ENCODE results near the gene MYO5C. TPM values are rescaled to one million over a fixed set of nuclear protein-coding genes. Genes with fewer than 3 reads are reported as not detected.

Gene MYO5C
- total and polyA plus RNA-seq, 2 of the 8 experiments (the other 6 are each of a cell fraction or from before 2014, with no cell fraction given), result 8.2 to 26.7 TPM

DNA sequence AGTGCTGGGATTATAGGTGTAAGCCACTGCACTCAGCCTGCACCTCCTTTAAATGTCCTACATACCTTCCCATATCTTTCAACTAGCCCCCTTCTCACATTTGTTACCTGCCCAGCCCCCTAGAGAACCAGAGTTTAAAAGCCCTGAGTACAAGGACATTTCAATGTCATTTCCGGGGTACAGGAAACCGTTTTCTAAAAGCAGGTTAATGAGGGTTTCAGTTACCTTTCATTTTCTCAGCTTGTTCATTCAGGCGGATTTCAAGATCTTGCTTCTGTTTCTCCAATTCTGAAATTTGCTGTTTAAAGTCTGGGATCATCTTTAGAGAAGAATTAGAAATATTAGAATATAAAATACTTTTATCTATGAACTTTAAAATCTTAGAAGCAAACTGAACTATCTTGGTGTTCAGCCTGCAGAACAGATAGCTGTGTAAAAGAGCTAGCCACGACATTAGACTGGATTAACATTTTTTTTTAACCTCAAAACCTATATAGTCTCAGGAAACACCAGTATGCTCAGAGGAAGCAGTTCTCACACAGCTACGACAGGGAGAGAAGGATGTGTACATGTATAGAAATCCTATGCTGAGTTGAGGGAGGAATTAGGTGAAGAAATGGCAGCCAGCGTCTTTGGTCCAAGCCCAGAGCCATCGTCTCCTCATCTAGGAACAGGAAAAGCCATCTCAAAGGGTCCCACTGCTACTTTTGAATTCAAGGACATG lies 74.5 kb downstream of the MYO5C start:
- no peaks in the 10 kb centered on the region for H3K23me2 ChIP-seq (ENCODE audit: low read depth, low read length)
- WGBS, 2 experiments (ENCODE audit: extremely low coverage in 1 of 2, insufficient coverage in 1 of 2, insufficient read length in 1 of 2, insufficient replicate concordance in 2 of 2, low coverage in 1 of 2, low lambda C conversion rate in 2 of 2, missing lambda C conversion rate in 1 of 2), result 92% methylated on average over 7 of the region's 7 CpGs; no CpG with 5 or more reads in 1 of the 2 experiments
- H4K91ac ChIP-seq (replicated peaks; ENCODE audit: insufficient read length, low read length), result no peak overlapping the region
- no peaks in the 10 kb centered on the region for H3K9me3 ChIP-seq (ENCODE audit: insufficient read depth in 2 of 2, low read depth in 1 of 2, low read length in 1 of 2)
- H2BK120ac ChIP-seq (replicated peaks; ENCODE audit: low read depth, low read length), result no peak overlapping the region
- no peak overlapping the region for H3K4me2 ChIP-seq (ENCODE audit: insufficient read depth in 1 of 2, low read depth in 2 of 2, low read length in 2 of 2)
- no peaks in the 10 kb centered on the region for H3K79me1 ChIP-seq (ENCODE audit: low read depth, low read length)
- H4K8ac ChIP-seq (ENCODE audit: extremely low read depth, insufficient read depth, low read length), result no peak overlapping the region
- no peak overlapping the region for H3K9ac ChIP-seq (replicated peaks in 1 of 4; ENCODE audit: extremely low read depth in 1 of 4, low read depth in 3 of 4, low read length in 3 of 4)
- peaks cover 0 to 3% of the 10 kb centered on the region in 2 experiments for H4K20me1 ChIP-seq (replicated peaks in 1 of 2; ENCODE audit: control insufficient read depth in 1 of 2, insufficient read depth in 2 of 2, low read length in 2 of 2)
- no peak overlapping the region for H4K5ac ChIP-seq (ENCODE audit: insufficient read length, low read depth, low read length)
- POLR2A ChIA-PET (ENCODE audit: partially characterized antibody), result interaction anchor here (1.0 kb wide), 1 partner anchor 14 kb away, joined by 3 read pairs; no protein-coding TSS in a partner anchor
- H2AK5ac ChIP-seq (ENCODE audit: low read depth, low read length), result no peak overlapping the region
- H2BK12ac ChIP-seq (ENCODE audit: low read depth, low read length), result no peak overlapping the region
- H3K27me3 ChIP-seq (replicated peaks in 1 of 4; ENCODE audit: control insufficient read depth in 3 of 4, extremely low read depth in 1 of 4, insufficient read depth in 3 of 4, low read length in 3 of 4), result no peaks in the 10 kb centered on the region
- H3K4me3 ChIP-seq (ENCODE audit: extremely low read depth in 1 of 4, insufficient read depth in 2 of 4, low read depth in 3 of 4, low read length in 4 of 4), result no peak overlapping the region
- CTCF ChIA-PET (ENCODE audit: partially characterized antibody), result interaction anchor here (1.0 to 2.0 kb wide), 5 partner anchors 8 to 37 kb away, joined by 3 to 7 read pairs (median 4); no protein-coding TSS in a partner anchor
- no peak overlapping the region for H3K18ac ChIP-seq (ENCODE audit: extremely low read depth, low read length)
- H2BK20ac ChIP-seq (ENCODE audit: low read length), result no peak overlapping the region
- no peak overlapping the region for H3K14ac ChIP-seq (ENCODE audit: insufficient read length)
- peaks cover 16 to 66% (median 50%) of the 10 kb centered on the region in 4 experiments for H3K36me3 ChIP-seq (ENCODE audit: control insufficient read depth in 2 of 4, insufficient read depth in 4 of 4, low read length in 3 of 4)
- H3K23ac ChIP-seq (ENCODE audit: insufficient read length), result no peak overlapping the region
- no peak overlapping the region for H2AFZ ChIP-seq (ENCODE audit: low read length)
- no peak overlapping the region for H2BK15ac ChIP-seq (ENCODE audit: low read length)
- H3K4me1 ChIP-seq (replicated peaks in 1 of 4; ENCODE audit: control insufficient read depth in 3 of 4, insufficient read depth in 4 of 4, low read length in 3 of 4), result no peaks in the 10 kb centered on the region
- TF ChIP-seq BACH1 (IDR thresholded peaks at IDR 0.05; ENCODE audit: low read length), result no peak
- TF ChIP-seq NANOG (IDR thresholded peaks at IDR 0.05; ENCODE audit: insufficient read depth, low read depth, low read length, poor library complexity, severe bottlenecking), result no peak
- no peak for TF ChIP-seq EGR1 (IDR thresholded peaks at IDR 0.05; ENCODE audit: borderline replicate concordance, low read depth, low read length)
- no peak for TF ChIP-seq RBBP5 (IDR thresholded peaks at IDR 0.05; ENCODE audit: borderline replicate concordance, low read depth, low read length)
- no peak for TF ChIP-seq BRCA1 (IDR thresholded peaks at IDR 0.05; ENCODE audit: low read depth, low read length)
- no peak overlapping the region for H2BK5ac ChIP-seq (ENCODE audit: low read depth, low read length)
- no peak overlapping the region for H3K4ac ChIP-seq (replicated peaks; ENCODE audit: insufficient read length, low read depth, low read length)
- no peak overlapping the region for H3K27ac ChIP-seq (ENCODE audit: low read depth, low read length)
- no peaks in the 10 kb centered on the region for H3K79me2 ChIP-seq (ENCODE audit: control insufficient read depth in 1 of 2, insufficient read depth in 2 of 2, low read length in 2 of 2)
- H3K56ac ChIP-seq (replicated peaks; ENCODE audit: insufficient read length, low read depth, low read length), result no peak overlapping the region
- DNase-seq (ENCODE audit: low read depth in 1 of 2, low spot score in 2 of 2) (no peak), FAIRE-seq (no peak)

Data from H1 (cell line).